PFSK-1 (cell line): ENCODE results near the gene TOGARAM2.

ENCODE experiments used
- FOXP2 ChIP-seq: optimal IDR thresholded peaks from 2 replicates; pipeline ENCODE3; 2011; ENCODE audit warnings: borderline replicate concordance, control low read depth, inconsistent platforms; ENCODE audit not compliant: insufficient read depth; ENCODE audit errors: extremely low read length, extremely low read depth
- POLR2AphosphoS5 ChIP-seq: IDR thresholded peaks from 2 replicates; pipeline ENCODE4 v1.6.1; 2012; ENCODE audit warnings: low read depth, mild to moderate bottlenecking, control low read depth, low read length, moderate library complexity
- TAF1 ChIP-seq: IDR thresholded peaks from 2 replicates; pipeline ENCODE4 v1.6.1; 2012; ENCODE audit warnings: low read length, control low read depth, borderline replicate concordance; ENCODE audit not compliant: insufficient read depth

DNA sequence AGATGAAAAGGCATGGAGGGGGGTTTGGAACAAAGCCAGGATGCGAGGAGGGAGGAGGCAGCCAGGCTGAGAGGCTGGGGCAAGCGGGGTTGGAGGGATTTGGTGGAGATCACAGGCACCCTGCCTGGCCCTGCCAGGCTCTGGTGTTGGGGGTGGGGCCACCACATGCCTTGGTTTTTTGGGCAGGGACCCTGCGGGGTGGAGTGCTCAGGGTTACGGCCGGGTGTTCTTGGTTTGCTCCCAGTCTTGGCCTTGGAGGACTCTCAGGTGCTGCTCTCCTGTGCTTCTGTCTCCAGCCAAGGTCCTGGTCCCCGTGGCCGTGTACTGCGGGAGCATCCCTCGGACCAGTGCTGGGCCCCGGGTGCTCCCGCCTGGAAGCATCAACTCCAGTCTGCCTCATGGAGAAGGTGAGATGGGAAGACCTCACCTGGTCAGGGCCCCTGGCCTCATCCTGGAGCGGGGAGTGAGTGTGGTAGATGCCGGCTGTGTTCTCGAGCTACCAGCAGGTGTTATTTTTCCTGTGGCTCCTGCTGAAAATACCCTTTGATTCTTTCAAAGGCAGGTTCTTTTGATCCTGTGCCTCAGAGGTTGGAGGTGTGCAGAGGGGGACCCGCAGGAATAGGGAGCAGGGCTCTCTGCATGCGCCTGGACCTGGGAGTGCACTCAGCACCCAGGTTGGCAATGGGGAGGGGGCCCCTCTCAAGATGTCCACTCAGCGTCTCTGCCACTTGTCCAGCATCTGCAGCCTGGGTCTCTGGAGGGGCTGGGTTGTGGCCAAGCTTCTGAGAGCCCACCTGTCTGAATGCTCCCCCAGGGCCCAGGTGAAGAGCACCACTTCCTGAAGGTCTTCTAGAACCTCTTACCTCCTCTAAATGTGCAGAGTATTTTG is 17.0 kb downstream of the TOGARAM2 start:
- no peak for TF ChIP-seq POLR2AphosphoS5
- no peak for TF ChIP-seq FOXP2
- no peak for TF ChIP-seq TAF1
